ENCODE results near the gene RIMKLB.
"Not testable (repeated sequence)": the region's sequence is repeated elsewhere in the genome, so short reads cannot be mapped to it uniquely, and the experiment has no call there.

The RIMKLB gene

DNA sequence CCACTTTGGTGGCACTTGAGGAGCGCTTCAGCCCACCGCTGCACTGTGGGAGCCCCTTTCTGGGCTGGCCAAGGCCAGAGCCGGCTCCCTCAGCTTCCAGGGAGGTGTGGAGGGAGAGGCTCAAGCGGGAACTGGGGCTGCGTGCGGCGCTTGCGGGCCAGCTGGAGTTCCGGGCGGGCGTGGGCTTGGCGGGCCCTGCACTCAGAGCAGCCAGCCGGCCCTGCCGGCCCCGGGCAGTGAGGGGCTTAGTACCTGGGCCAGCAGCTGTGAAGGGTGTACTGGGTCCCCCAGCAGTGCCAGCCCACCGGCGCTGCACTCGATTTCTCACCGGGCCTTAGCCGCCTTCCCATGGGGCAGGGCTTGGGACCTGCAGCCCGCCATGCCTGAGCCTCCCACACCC, 96.8 kb downstream of the RIMKLB start:
- not testable (repeated sequence) for H3K27me3 Mint-ChIP-seq

GRCh38 chr12:8796831-8797626, 99.2 kb downstream of the RIMKLB start:
- Mint-ChIP-seq H3K27me3 (peaks cover 0 to 9% of the 10 kb centered on the region in 2 donors), H3K9me3 (no peaks in the 10 kb centered on the region), H3K27ac (no peak overlapping the region), H3K4me3 (no peak overlapping the region), H3K4me1 (ENCODE audit: low read depth in 2 of 2) (no peaks in the 10 kb centered on the region), H3K36me3 (ENCODE audit: insufficient read depth) (no peaks in the 10 kb centered on the region)
- DNase-seq: no peak
- ATAC-seq (replicated peaks): no peak

More for the DNA sequence above, 96.8 kb downstream of the RIMKLB start:
- not testable (repeated sequence) for H3K27ac Mint-ChIP-seq; H3K9me3 Mint-ChIP-seq; H3K36me3 Mint-ChIP-seq (ENCODE audit: insufficient read depth); H3K4me1 Mint-ChIP-seq (ENCODE audit: low read depth in 2 of 2); H3K4me3 Mint-ChIP-seq; DNase-seq; ATAC-seq (replicated peaks)

- not testable (repeated sequence) for DNase-seq; H3K36me3 Mint-ChIP-seq (ENCODE audit: insufficient read depth); H3K9me3 Mint-ChIP-seq
These were observed 103.4 kb downstream of the RIMKLB start for GRCh38 chr12:8801213-8801612.

GRCh38 chr12:8804833-8805232, 107.0 kb downstream of the RIMKLB start:
- H3K4me1 Mint-ChIP-seq (ENCODE audit: low read depth in 2 of 2); H3K9me3 Mint-ChIP-seq; H3K4me3 Mint-ChIP-seq; DNase-seq; H3K27ac Mint-ChIP-seq; ATAC-seq (replicated peaks); H3K36me3 Mint-ChIP-seq (ENCODE audit: insufficient read depth): not testable (repeated sequence)
- H3K27me3 Mint-ChIP-seq: peaks cover 0 to 12% of the 10 kb centered on the region in 2 donors

More at GRCh38 chr12:8801213-8801612, 103.4 kb downstream of the RIMKLB start:
- ATAC-seq (replicated peaks); H3K27me3 Mint-ChIP-seq; H3K4me3 Mint-ChIP-seq; H3K4me1 Mint-ChIP-seq (ENCODE audit: low read depth in 2 of 2); H3K27ac Mint-ChIP-seq: not testable (repeated sequence)

DNA sequence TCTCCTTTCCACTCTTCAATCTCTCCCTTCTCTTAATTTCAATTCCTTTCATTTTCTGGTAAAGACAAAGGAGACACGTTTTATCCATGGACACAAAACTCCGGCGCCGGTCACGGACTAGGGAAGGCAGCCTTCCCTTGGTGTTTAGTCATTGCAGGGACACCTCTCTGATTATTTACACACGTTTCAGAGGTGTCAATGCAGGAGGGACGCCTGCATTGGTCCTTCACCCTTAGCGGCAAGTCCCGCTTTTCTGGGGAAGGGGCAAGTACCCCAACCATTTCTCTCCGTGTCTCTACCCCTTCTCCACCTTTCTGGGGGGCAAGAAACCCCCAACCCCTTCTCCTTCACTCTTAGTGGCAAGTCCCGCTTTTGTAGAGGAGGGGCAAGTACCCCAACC, 107.7 kb downstream of the RIMKLB start:
- H3K4me1 Mint-ChIP-seq (ENCODE audit: low read depth in 2 of 2); DNase-seq; H3K36me3 Mint-ChIP-seq (ENCODE audit: insufficient read depth); H3K4me3 Mint-ChIP-seq; ATAC-seq (replicated peaks); H3K9me3 Mint-ChIP-seq: not testable (repeated sequence)
- Mint-ChIP-seq H3K27me3 (peaks cover 0 to 12% of the 10 kb centered on the region in 2 donors), H3K27ac (peak overlapping the region in 1 of 2 donors; percentile 10)

- H3K36me3 Mint-ChIP-seq (ENCODE audit: insufficient read depth); H3K4me3 Mint-ChIP-seq; H3K27ac Mint-ChIP-seq; ATAC-seq (replicated peaks); H3K4me1 Mint-ChIP-seq (ENCODE audit: low read depth in 2 of 2); DNase-seq; H3K9me3 Mint-ChIP-seq: not testable (repeated sequence)
- H3K27me3 Mint-ChIP-seq: peaks cover 0 to 12% of the 10 kb centered on the region in 2 donors
These were observed 109.3 kb downstream of the RIMKLB start for GRCh38 chr12:8807084-8807483.

DNA sequence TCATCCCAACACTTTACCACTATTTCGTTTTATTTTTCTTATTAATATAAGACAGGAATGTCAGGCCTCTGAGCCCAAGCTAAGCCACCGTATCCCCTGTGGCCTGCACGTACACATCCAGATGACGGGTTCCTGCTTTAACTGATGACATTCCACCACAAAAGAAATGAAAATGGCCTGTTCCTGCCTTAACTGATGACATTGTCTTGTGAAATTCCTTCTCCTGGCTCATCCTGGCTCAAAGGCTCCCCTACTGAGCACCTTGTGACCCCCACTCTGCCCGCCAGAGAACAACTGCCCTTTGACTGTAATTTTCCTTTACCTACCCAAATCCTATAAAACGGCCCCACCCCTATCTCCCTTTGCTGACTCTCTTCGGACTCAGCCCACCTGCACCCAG, 112.3 kb downstream of the RIMKLB start:
- ATAC-seq (replicated peaks); H3K9me3 Mint-ChIP-seq; DNase-seq; H3K27ac Mint-ChIP-seq; H3K4me1 Mint-ChIP-seq (ENCODE audit: low read depth in 2 of 2); H3K36me3 Mint-ChIP-seq (ENCODE audit: insufficient read depth); H3K4me3 Mint-ChIP-seq: not testable (repeated sequence)
- H3K27me3 Mint-ChIP-seq: peaks cover 0 to 12% of the 10 kb centered on the region in 2 donors

GRCh38 chr12:8813572-8814357, 116.0 kb downstream of the RIMKLB start:
- no peaks in the 10 kb centered on the region for H3K4me1 Mint-ChIP-seq (ENCODE audit: low read depth in 2 of 2)
- ATAC-seq (replicated peaks) (no peak), DNase-seq (no peak)
- H3K27me3 Mint-ChIP-seq: no peaks in the 10 kb centered on the region
- H3K36me3 Mint-ChIP-seq (ENCODE audit: insufficient read depth): no peaks in the 10 kb centered on the region
- H3K9me3 Mint-ChIP-seq: no peaks in the 10 kb centered on the region
- no peak overlapping the region for H3K4me3 Mint-ChIP-seq
- H3K27ac Mint-ChIP-seq: peak overlapping the region in 1 of 2 donors; percentile 16

GRCh38 chr12:8816448-8817050, 118.8 kb downstream of the RIMKLB start:
- H3K27me3 Mint-ChIP-seq: no peaks in the 10 kb centered on the region
- no peak overlapping the region for H3K27ac Mint-ChIP-seq
- no peaks in the 10 kb centered on the region for H3K9me3 Mint-ChIP-seq
- no peak overlapping the region for H3K4me3 Mint-ChIP-seq
- H3K4me1 Mint-ChIP-seq (ENCODE audit: low read depth in 2 of 2): no peaks in the 10 kb centered on the region
- no peak for ATAC-seq (replicated peaks)
- no peaks in the 10 kb centered on the region for H3K36me3 Mint-ChIP-seq (ENCODE audit: insufficient read depth)
- no peak for DNase-seq

- H3K4me1 Mint-ChIP-seq (ENCODE audit: low read depth in 2 of 2): no peaks in the 10 kb centered on the region
- H3K36me3 Mint-ChIP-seq (ENCODE audit: insufficient read depth): no peaks in the 10 kb centered on the region
- H3K27ac Mint-ChIP-seq: no peak overlapping the region
- ATAC-seq (replicated peaks) (no peak), DNase-seq (no peak)
- no peak overlapping the region for H3K4me3 Mint-ChIP-seq
- no peaks in the 10 kb centered on the region for H3K9me3 Mint-ChIP-seq
- no peaks in the 10 kb centered on the region for H3K27me3 Mint-ChIP-seq
These were observed 120.1 kb downstream of the RIMKLB start for GRCh38 chr12:8817856-8818255.

GRCh38 chr12:8818526-8818925, 120.7 kb downstream of the RIMKLB start:
- H3K9me3 Mint-ChIP-seq: no peaks in the 10 kb centered on the region
- H3K4me1 Mint-ChIP-seq (ENCODE audit: low read depth in 2 of 2): no peaks in the 10 kb centered on the region
- H3K27me3 Mint-ChIP-seq: no peaks in the 10 kb centered on the region
- no peaks in the 10 kb centered on the region for H3K36me3 Mint-ChIP-seq (ENCODE audit: insufficient read depth)
- ATAC-seq (replicated peaks) (no peak), DNase-seq (no peak)
- no peak overlapping the region for H3K4me3 Mint-ChIP-seq
- peak overlapping the region in 1 of 2 donors; percentile 62 for H3K27ac Mint-ChIP-seq

- no peaks in the 10 kb centered on the region for H3K36me3 Mint-ChIP-seq (ENCODE audit: insufficient read depth)
These were observed 121.8 kb downstream of the RIMKLB start for GRCh38 chr12:8819666-8819980.

GRCh38 chr12:8820676-8821407, 123.1 kb downstream of the RIMKLB start:
- H3K4me1 Mint-ChIP-seq (ENCODE audit: low read depth in 2 of 2); H3K4me3 Mint-ChIP-seq; H3K27ac Mint-ChIP-seq; ATAC-seq (replicated peaks); DNase-seq; H3K36me3 Mint-ChIP-seq (ENCODE audit: insufficient read depth); H3K9me3 Mint-ChIP-seq: not testable (repeated sequence)
- peaks cover 0 to 15% of the 10 kb centered on the region in 2 donors for H3K27me3 Mint-ChIP-seq

More at GRCh38 chr12:8819666-8819980, 121.8 kb downstream of the RIMKLB start:
- no peak overlapping the region for H3K27ac Mint-ChIP-seq
- DNase-seq (no peak), ATAC-seq (replicated peaks) (no peak)
- no peaks in the 10 kb centered on the region for H3K4me1 Mint-ChIP-seq (ENCODE audit: low read depth in 2 of 2)
- H3K4me3 Mint-ChIP-seq: no peak overlapping the region
- peaks cover 0 to 8% of the 10 kb centered on the region in 2 donors for H3K27me3 Mint-ChIP-seq
- no peaks in the 10 kb centered on the region for H3K9me3 Mint-ChIP-seq
